WTC11 (cell line): ENCODE results near the gene FBLN2.

Experiments
- AFF4 ChIP-seq: sonication (generic); formaldehyde crosslinking; IDR thresholded peaks from 2 replicates; pipeline ENCODE4 v1.8.1; 2023; ENCODE audit warnings: mild to moderate bottlenecking, missing genetic modification reagents, borderline replicate concordance
- CBFB ChIP-seq: sonication (generic); formaldehyde crosslinking; IDR thresholded peaks from 2 replicates; pipeline ENCODE4 v1.8.1; 2022; ENCODE audit warnings: mild to moderate bottlenecking, low read depth, missing genetic modification reagents
- CREB1 ChIP-seq: sonication (generic); formaldehyde crosslinking; IDR thresholded peaks from 2 replicates; pipeline ENCODE4 v1.8.0; 2023; ENCODE audit warnings: mild to moderate bottlenecking, missing genetic modification reagents
- CTCF ChIP-seq: fragments of 200-600 bp; IDR thresholded peaks from 2 replicates; pipeline ENCODE4 v1.8.0; 2022; ENCODE audit warnings: antibody characterized with exemption
- E2F5 ChIP-seq: sonication (generic); formaldehyde crosslinking; IDR thresholded peaks from 2 replicates; pipeline ENCODE4 v1.8.1; 2022; ENCODE audit warnings: mild to moderate bottlenecking, moderate library complexity, missing genetic modification reagents
- NFE2L1 ChIP-seq: sonication (generic); formaldehyde crosslinking; IDR thresholded peaks from 2 replicates; pipeline ENCODE4 v1.8.1; 2023; ENCODE audit warnings: missing genetic modification reagents
- NR1H2 ChIP-seq: sonication (generic); formaldehyde crosslinking; IDR thresholded peaks from 2 replicates; pipeline ENCODE4 v1.9.0; 2021; ENCODE audit warnings: mild to moderate bottlenecking, moderate library complexity, missing genetic modification reagents
- RELA ChIP-seq: sonication (generic); formaldehyde crosslinking; IDR thresholded peaks from 2 replicates; pipeline ENCODE4 v1.8.1; 2022; ENCODE audit warnings: missing genetic modification reagents, mild to moderate bottlenecking, borderline replicate concordance
- SMAD3 ChIP-seq: sonication (generic); formaldehyde crosslinking; IDR thresholded peaks from 2 replicates; pipeline ENCODE4 v1.8.0; 2022; ENCODE audit warnings: missing genetic modification reagents, mild to moderate bottlenecking, borderline replicate concordance
- SP1 ChIP-seq: sonication (generic); formaldehyde crosslinking; conservative IDR thresholded peaks from 2 replicates; pipeline ENCODE4 v1.8.1; 2022; ENCODE audit warnings: missing genetic modification reagents
- TP53 ChIP-seq: sonication (generic); formaldehyde crosslinking; IDR thresholded peaks from 2 replicates; pipeline ENCODE4 v1.8.1; 2023; ENCODE audit warnings: mild to moderate bottlenecking, missing genetic modification reagents
- ZBTB43 ChIP-seq: sonication (generic); formaldehyde crosslinking; IDR thresholded peaks from 2 replicates; pipeline ENCODE4 v1.8.1; 2023; ENCODE audit warnings: mild to moderate bottlenecking, missing genetic modification reagents
- ZNF512 ChIP-seq: sonication (generic); formaldehyde crosslinking; IDR thresholded peaks from 2 replicates; pipeline ENCODE4 v1.8.1; 2022; ENCODE audit warnings: missing genetic modification reagents, borderline replicate concordance

- TF ChIP-seq CBFB (no peak), E2F5 (CRISPR knock-in tag) (no peak), CTCF (no peak), SP1 (CRISPR knock-in tag) (no peak), NR1H2 (no peak), TP53 (CRISPR knock-in tag) (no peak), SMAD3 (CRISPR knock-in tag) (no peak), RELA (no peak), ZBTB43 (no peak), AFF4 (CRISPR knock-in tag) (no peak), ZNF512 (CRISPR knock-in tag) (no peak), NFE2L1 (CRISPR knock-in tag) (no peak), CREB1 (CRISPR knock-in tag) (no peak)
These were observed 36.5 kb upstream of the FBLN2 start for GRCh38 chr3:13512451-13512850.
